GM19438 (cell line): ENCODE measurements around the gene ZNF532.

ENCODE experiments used
- ATAC-seq: cut with Tn5 transposase; IDR thresholded peaks from one replicate; pipeline ENCODE4 v1.9.1; 2021; ENCODE audit warnings: low read depth; ENCODE audit not compliant: unreplicated experiment

The ZNF532 gene

DNA sequence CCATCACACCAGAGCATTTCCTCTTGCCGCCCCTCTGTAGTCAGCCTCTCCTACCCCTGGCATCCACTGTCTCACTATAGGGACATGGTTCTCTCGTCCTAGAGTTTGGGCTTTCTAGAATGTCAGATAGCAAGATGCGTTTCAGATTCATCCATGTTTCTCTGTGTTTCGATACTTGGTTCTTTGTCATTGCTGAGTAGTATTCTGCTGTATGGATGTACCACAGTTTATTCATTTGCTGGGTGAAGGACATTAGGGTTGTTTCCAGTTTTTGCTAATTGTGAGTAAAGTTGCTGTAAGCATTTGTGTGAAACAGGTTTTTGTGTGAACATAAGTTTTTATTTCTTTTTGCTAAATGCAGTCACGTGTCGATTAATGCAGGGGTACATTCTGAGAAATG lies 3.8 kb downstream of the ZNF532 start:
- no peak for ATAC-seq

DNA sequence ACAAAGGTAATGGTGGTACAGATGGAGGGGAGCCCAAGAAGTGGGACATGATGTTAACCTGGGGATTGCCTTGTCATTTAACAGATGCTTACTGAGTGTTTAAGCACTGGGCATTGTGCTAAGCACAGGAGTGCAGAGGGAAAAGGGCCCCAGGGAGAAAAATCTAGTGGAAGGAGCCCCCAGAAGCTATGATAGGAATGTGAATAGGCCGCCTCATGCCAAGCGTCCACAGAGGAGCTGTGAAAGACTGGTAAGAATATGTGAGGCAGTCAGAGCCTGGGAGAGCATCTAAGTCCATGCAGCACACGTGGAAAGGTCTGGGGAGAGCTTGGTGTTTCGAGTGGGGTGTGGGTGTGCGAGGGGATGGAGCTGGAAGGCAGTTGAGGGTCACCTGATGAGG lies 5.5 kb downstream of the ZNF532 start:
- no peak for ATAC-seq

GRCh38 chr18:58870621-58871020 lies 5.9 kb downstream of the ZNF532 start:
- no peak for ATAC-seq

DNA sequence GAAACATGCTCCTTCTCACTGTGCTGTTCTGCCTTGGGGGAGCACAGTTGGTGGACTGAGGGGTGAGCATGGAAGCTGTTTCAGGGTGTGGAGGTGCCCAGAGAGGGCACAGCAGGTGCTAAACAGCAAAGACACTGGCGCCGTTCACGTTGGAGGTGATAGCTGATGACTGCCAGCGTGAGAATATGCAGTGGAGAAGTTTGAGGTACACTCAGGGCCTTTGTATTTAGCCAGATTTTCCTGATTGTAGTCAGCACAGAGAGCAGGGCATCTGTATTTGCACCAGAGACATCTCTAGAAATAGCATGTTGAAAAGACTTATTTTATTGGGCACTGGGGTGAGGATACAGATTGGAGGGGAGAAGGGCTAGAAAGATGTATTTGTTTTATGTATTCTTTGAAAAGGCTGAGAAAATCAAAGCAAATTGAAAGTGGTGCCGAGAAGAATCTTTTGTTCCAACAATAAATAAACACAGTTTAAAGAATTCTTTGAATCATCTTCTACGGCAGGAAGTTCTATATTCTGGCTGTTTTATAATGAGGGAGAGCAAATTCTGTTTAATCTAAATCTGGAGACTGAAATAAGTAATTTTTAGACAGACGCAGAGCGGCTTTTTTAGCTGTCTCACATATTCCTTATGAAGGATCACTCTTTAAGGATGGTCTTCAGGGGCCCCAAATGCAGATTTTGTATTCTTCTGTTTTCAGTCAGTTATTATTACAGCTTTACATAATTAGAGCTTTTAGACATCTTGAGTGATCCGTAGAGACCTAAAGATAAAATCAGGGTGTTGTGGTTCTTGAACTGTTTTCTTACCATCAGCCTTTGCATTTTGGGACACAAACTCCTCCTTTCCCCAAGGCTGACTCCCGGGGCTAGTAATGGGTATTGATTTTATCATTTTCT lies 7.1 kb downstream of the ZNF532 start:
- ATAC-seq, result no peak

DNA sequence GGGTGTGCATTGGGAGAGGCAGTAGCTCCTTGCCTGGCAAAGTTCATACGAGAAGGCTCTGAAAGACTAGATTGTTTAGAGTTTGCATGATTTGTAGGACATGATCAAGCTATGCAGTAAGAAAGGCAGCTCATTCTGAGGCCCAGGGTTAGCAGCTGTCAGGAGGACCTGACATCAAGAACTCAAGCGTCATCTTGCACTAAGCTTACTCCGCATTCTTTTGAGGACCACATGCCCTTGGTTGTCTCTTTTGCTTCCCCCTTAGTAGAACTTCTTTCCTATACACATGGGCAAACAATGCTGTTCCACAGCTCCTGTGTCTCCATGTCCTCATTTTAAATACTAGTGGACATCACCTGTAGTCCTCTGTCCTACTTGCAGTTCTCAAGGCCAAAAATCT lies 14.0 kb downstream of the ZNF532 start:
- ATAC-seq, result no peak

DNA sequence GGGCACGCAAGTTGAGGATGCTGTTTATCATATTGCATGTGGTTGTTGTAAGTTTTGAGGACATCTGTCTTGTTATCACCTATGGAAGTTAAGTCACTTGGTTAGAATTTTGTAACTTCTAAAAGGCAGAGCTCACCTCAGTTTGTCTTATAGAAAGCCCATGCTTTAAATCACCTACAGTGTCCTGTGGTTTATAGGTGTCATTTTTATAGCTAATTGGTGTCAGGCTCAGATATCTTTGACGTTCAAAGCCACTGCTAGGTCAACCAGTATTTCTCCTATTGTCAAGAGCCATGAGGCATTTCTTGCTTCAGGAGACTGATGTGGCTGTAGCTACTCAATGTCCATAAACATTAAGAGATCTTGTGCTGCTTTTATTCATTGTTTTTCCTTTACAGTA lies 16.8 kb downstream of the ZNF532 start:
- ATAC-seq, result no peak

DNA sequence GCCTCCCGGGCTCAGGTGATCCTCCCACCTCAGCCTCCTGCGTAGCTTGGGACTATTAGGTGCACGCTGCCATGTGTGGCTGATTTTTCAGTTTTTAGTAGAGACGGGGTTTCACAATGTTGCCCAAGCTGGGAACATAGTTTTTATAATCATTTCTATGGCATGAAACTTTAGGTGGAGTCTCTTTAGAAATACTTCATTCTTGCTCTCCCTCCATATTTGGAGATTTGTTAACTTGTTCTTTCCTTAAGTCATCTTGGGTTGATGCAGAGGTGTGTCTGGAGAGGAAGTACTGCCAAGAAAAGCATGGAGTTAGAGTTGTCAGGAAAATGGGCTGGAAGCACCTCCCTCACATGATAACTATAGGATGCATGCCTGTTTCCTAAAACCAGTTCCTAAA lies 17.4 kb downstream of the ZNF532 start:
- no peak for ATAC-seq

- ATAC-seq, result no peak
Measured at GRCh38 chr18:58882686-58883085, 18.0 kb downstream of the ZNF532 start.

- ATAC-seq, result no peak
Measured at GRCh38 chr18:58884680-58885079, 20.0 kb downstream of the ZNF532 start.

DNA sequence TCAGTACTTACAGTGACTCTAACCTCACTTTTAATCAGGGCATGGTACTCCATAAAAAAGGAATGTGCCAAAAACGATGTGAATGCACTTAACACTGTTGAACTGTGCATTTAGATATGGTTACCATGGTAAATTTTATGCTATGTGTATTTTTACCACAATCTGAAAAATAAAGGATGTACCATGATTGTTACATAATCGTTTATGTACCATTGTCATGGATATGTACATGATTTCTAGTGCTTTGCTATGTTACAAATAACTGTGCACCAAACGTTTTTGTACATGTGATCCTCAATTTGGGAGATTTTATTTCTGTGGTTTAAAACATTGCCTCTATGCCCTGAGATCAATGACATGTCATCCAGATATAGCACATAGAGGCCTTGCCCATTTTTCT lies 21.8 kb downstream of the ZNF532 start:
- ATAC-seq, result no peak

- peak; percentile 34 for ATAC-seq
Measured at GRCh38 chr18:58886864-58887612, 22.4 kb downstream of the ZNF532 start.

- ATAC-seq, result peak; percentile 84
Measured at GRCh38 chr18:58887613-58887963, 22.9 kb downstream of the ZNF532 start.

DNA sequence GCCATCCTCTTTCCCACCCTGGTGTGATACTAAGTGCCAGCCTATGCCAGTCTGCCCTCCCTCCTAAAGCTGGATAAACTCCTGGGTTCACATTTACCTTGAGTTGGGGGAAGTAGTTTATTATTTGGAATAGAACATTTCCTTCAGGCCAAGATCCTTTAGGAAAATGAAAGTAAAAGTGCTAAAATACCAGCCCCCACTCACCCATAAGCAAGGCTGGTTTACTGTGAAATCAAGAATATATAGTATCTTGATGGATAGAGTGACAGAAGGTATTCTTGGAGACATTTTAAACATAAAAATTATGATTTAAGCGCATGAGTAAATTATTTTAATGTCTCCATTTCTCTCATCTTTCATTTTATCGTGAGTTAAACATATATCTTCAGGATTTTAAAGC lies 27.1 kb downstream of the ZNF532 start:
- ATAC-seq, result no peak

DNA sequence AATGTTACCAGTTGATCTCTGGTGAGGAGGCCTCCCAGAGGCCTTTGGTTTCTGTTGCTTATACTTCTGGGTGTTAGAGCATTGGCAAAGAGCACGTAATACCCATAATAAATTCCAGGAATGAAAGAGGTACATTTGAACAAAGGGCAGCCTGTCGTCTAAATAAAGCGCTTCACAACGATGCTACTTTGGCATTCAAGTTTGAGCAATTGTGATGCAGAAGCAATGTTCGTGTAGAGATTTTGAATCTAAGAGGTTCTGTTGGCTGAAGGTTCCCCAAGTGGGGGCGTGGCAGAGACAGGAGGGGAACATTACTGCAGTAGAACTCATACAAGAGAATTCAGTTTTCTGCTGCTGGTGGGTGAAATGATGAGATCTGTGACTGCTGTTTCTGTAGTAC lies 27.8 kb downstream of the ZNF532 start:
- no peak for ATAC-seq

GRCh38 chr18:58893388-58894099 lies 28.9 kb downstream of the ZNF532 start:
- no peak for ATAC-seq

- no peak for ATAC-seq
Measured at GRCh38 chr18:58894930-58895329, 30.3 kb downstream of the ZNF532 start.

DNA sequence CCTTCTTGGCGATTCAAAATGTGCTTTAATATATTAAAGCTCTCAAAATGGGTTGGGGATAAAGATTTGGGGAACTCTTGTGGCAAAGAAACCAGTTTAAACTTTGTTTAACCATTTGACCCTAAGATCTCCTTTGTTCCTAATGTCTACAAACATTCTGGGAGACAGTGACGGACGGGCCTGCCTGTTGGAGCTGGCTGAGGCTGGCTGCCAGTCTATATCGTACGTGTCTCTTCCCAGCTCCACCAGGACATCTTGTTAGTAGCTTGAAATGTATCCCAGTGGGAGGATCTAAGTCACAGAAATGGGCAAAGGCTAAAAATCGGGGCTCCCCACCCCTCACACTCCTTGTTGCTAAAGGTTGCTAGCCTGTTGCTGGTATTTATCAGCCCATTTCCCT lies 30.7 kb downstream of the ZNF532 start:
- no peak for ATAC-seq

- ATAC-seq, result peak; percentile 82
Measured at GRCh38 chr18:58896268-58896667, 31.6 kb downstream of the ZNF532 start.

DNA sequence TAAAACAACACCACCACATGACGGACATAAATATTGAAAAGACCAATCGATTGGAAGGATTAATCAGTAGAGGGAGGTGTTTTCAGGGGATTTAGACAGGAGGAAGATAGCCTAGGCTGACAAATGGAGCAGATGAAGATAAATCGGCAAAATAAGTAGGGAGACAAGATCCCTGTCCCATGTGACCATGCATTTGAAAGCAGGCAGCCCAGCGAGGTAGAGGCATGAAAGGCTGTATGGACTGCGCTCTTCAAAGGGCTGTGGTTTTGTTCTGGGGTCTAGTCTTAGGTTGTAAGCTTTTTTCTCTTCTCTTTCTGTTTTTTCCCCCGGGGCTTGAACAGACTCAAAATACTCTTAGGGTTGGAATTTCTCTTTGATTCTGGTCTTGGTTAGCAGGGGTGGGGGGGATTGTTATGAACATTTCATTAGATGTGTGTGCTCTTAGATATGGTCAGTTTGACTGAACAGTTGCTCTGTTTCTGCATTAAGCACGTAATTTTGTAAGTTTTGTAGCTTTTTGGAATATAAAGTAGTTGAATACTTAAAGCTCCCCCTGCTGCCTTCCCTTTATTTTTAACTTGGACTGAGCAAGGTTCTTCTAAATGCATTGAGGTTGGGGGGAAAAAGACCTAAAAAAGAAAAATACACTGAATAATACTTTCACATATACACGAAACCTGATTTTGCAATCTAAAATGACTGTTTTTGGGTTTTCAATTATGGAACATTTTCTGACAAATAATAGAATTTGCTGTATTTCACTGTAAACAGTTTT lies 32.2 kb downstream of the ZNF532 start:
- no peak for ATAC-seq

- no peak for ATAC-seq
Measured at GRCh38 chr18:58898010-58898799, 33.5 kb downstream of the ZNF532 start.
